BLaER1 (cell line): ENCODE data around the gene GPR68.

Experiments
- H3K27ac ChIP-seq: shearing (Covaris generic); formaldehyde crosslinking; 2 replicates; pipeline ENCODE4 v1.8.1; 2022
- H3K27me3 ChIP-seq: shearing (Covaris generic); formaldehyde crosslinking; 2 replicates; pipeline ENCODE4 v1.8.1; 2022
- H3K36me3 ChIP-seq: shearing (Covaris generic); formaldehyde crosslinking; 2 replicates; pipeline ENCODE4 v1.8.1; 2022
- H3K4me1 ChIP-seq: shearing (Covaris generic); formaldehyde crosslinking; 2 replicates; pipeline ENCODE4 v1.8.1; 2022
- H3K4me2 ChIP-seq: shearing (Covaris generic); formaldehyde crosslinking; 2 replicates; pipeline ENCODE4 v1.8.1; 2022
- H3K4me3 ChIP-seq: shearing (Covaris generic); formaldehyde crosslinking; 2 replicates; pipeline ENCODE4 v1.8.1; 2022
- H3K9ac ChIP-seq: shearing (Covaris generic); formaldehyde crosslinking; 2 replicates; pipeline ENCODE4 v1.8.1; 2022
- H3K9me3 ChIP-seq: shearing (Covaris generic); formaldehyde crosslinking; 2 replicates; pipeline ENCODE4 v1.8.1; 2022
- H4K20me1 ChIP-seq: shearing (Covaris generic); formaldehyde crosslinking; 2 replicates; pipeline ENCODE4 v1.8.1; 2022
- Cebpa-rat ChIP-seq: shearing (Covaris generic); IDR thresholded peaks from 2 replicates; pipeline ENCODE4 v1.8.1; 2022

The GPR68 gene

DNA sequence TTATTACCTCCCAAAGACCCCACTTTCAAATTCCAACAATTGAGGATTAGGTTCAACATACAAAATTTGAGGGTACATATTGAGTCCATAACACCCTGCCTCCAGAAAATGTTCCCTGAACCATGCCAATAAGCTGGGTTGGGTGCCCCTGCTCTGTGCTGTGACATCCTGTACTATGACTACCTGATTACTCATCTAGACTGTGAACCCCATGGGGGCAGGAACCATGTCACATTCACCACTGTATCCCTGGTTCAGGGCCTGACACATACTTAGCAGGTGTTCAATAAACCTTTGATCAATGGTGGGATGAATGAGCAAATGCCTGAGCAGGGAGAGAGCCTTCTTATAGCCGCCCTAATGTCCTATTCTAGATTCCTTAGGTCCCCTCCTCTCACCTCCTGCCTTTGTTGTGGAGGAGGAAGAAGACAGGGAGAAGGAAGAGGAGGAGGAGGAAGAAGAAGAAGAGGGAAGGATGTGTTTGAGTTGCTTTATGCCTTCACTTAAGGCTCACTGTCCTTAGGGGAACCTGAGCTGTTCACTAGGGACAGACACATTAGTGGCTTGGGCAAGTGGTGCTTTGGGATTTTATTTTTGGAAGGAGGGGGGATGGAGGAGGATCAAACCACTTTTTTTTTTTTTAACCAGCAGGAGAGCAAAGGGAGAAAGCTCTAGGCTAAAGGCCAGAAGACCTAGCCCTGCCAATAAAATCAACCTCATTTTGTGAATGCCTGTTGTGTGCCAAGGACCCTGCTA lies 21.3 kb downstream of the GPR68 start:
- Histone ChIP-seq H3K9me3 (no peaks in the 10 kb centered on the region), H4K20me1 (0 out of 2 replicates have a peak, but pooled peaks cover 3% of the 10 kb centered on the region), H3K4me3 (no peak overlapping the region), H3K4me2 (0 out of 2 replicates have a peak overlapping the region, but pooled peaks have one; percentile 6), H3K9ac (no peak overlapping the region), H3K36me3 (peaks cover 61% of the 10 kb centered on the region), H3K27me3 (no peaks in the 10 kb centered on the region), H3K4me1 (peaks cover 52% of the 10 kb centered on the region), H3K27ac (no peak overlapping the region)
- TF ChIP-seq Cebpa-rat: no peak

DNA sequence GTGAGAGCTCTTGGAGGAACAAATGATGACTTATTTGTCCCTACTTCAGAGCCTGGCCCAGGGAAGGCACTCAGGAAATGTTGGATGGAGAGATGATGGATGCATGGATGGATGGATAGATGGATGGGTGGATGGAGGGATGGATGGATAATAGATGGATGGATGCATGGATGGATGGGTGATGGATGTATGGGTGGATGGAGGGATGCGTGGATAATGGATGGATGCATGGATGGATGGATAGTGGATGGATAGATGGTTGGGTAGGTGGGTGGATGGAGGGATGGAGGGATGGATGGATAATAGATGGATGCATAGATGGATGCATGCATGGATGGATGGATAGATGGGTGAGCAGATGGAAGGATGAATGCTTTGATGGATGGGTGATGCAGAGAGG lies 23.2 kb downstream of the GPR68 start:
- H3K27me3 ChIP-seq: no peaks in the 10 kb centered on the region
- peaks cover 41% of the 10 kb centered on the region for H3K4me1 ChIP-seq
- TF ChIP-seq Cebpa-rat: no peak
- no peaks in the 10 kb centered on the region for H4K20me1 ChIP-seq
- peaks cover 80% of the 10 kb centered on the region for H3K36me3 ChIP-seq
- H3K9me3 ChIP-seq: no peaks in the 10 kb centered on the region
- no peak overlapping the region for H3K27ac ChIP-seq
- no peak overlapping the region for H3K4me3 ChIP-seq
- H3K4me2 ChIP-seq: no peak overlapping the region
- H3K9ac ChIP-seq: no peak overlapping the region

DNA sequence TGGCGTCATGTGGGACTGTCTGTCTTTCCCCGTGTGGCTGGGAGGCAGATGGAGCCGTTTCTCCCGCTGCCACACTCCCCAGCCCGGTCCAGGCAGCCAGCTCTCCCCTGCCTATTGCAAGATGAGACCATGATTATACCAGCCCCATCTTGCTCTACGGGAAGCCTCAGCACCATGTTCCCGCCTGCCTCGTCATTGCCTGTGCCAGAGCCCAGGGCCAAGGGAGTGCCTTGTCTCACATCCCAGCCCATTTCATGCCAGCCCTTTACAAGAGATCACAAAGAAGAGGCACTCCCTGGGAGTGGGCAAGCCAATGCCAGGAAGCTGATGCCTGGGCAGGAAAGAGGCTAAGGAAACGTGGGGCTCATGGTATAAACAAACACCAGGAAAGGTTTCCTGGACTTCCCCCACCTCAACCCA lies 23.9 kb downstream of the GPR68 start:
- Histone ChIP-seq H3K9ac (no peak overlapping the region), H3K36me3 (peaks cover 86% of the 10 kb centered on the region), H3K27me3 (no peaks in the 10 kb centered on the region), H3K4me2 (peak overlapping the region; percentile 13; the same call in 1 of the 2 replicates), H3K4me1 (peaks cover 38% of the 10 kb centered on the region), H3K27ac (no peak overlapping the region), H3K9me3 (no peaks in the 10 kb centered on the region), H3K4me3 (no peak overlapping the region), H4K20me1 (no peaks in the 10 kb centered on the region)
- no peak for TF ChIP-seq Cebpa-rat

DNA sequence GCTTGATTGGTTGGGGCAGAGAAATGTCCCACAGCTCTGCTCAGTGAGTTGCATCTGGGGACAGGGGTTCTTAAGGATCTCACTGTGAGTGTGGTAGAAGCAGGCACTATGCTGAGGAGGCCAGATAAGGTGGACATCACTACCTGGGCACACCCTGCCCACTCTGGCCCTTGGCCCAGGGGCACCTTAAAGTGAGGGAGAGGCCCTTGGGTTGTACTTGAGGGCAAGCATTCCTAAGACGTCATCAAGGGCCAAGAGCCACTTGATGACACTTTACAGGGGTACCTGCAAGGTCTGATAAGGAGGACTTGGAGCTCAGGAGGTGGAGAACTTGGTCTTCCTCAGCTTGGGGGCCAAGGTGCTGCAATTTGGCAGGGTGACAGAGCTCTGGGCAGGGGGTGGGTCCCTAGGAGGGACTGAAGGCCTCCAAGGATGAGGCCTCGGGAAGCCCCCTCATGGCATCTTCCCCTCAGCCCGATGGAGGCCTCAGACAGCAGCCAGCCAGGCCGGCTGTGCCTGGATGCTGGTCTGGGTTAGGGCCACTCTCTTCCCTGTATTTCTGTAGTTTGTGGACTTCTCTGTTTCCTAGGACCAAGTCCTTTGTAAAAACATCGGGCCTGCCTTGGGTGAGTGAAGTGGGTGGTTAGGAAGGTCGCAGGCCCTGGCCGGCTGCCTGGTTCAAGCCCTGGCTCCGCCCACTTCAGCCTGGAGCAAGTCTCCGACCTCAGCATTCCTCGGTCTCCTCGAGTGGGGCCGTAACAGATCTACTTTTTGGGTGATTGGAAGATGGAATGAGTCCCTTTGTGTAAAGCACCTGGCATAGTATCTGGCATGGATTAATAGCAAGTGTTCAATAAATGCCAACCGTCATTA lies 24.8 kb downstream of the GPR68 start:
- H4K20me1 ChIP-seq: no peaks in the 10 kb centered on the region
- H3K4me2 ChIP-seq: no peak overlapping the region
- H3K4me1 ChIP-seq: peaks cover 34% of the 10 kb centered on the region
- H3K27me3 ChIP-seq: no peaks in the 10 kb centered on the region
- H3K36me3 ChIP-seq: peaks cover 87% of the 10 kb centered on the region
- 0 out of 2 replicates have a peak overlapping the region, but pooled peaks have one; percentile 13 for H3K27ac ChIP-seq
- TF ChIP-seq Cebpa-rat: no peak
- H3K9ac ChIP-seq: no peak overlapping the region
- no peak overlapping the region for H3K4me3 ChIP-seq
- no peaks in the 10 kb centered on the region for H3K9me3 ChIP-seq

DNA sequence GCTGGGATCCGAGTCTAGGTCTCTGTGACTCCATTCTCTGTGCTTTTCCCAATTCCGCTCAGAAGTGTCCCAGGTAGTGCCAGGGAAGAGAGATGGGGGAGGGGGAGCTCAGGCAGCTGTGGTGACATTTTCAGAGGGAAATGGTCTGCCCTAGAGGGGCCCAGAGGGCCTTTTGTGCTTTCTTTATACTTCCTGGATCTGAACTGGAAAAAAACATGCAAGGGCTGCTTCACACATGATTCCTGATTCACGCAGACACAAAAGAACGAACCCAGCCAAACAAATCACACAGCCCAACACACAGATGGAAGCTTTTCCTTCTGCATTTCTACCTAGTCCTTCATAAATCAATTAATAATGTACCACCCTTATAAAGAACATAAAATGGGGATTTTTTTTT lies 26.5 kb downstream of the GPR68 start:
- Histone ChIP-seq H4K20me1 (no peaks in the 10 kb centered on the region), H3K36me3 (peaks cover 86% of the 10 kb centered on the region), H3K4me3 (no peak overlapping the region), H3K27ac (peak overlapping the region; percentile 48), H3K9me3 (no peaks in the 10 kb centered on the region), H3K4me1 (peaks cover 24% of the 10 kb centered on the region), H3K9ac (peak overlapping the region; percentile 39; the same call in 1 of the 2 replicates), H3K27me3 (no peaks in the 10 kb centered on the region), H3K4me2 (peak overlapping the region; percentile 49)
- TF ChIP-seq Cebpa-rat: no peak

DNA sequence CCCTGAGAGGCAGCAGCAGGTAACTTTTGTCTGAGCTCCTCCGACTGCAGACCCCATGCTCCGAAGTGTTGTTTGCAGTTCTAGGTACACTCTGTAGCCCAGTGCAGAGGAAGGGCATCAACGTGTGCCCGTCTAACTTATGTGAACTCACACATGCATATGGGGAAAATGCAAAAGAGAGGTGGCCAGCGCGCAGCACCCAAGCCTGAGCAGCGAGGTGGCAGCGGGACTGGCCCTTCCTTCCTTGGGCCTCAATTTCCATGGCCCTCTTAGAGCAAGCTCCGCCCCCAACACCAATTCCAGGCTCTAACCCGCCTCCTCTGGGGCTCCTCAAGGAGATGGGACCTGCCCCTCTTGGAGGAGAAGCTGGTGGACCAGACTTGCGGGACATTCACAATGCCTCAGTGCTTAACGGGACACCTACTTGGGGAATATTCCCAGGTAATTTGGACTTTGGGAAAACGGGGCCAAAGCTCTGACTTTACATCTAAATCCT lies 27.7 kb downstream of the GPR68 start:
- TF ChIP-seq Cebpa-rat: no peak
- no peaks in the 10 kb centered on the region for H4K20me1 ChIP-seq
- H3K27ac ChIP-seq: no peak overlapping the region

DNA sequence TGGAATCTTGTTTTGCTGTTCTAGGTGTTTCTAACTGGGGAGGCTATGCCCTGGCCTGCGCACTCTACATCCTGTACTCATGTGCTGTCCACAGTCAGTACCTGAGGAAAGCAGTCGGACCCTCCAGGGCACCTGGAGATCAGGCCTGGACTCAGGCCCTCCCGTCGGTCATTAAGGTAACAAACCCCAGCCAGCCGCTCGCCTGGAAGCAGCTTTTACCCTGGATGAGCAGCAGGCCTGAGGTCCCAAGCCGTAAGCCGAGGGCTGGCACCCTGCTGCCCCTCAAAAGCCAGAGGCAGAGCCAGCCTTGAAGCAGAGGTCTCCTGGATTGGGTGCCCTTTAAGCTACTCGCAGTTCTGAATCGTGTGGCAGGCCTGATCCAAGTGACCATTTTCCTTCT lies 29.1 kb downstream of the GPR68 start:
- Histone ChIP-seq H4K20me1 (no peaks in the 10 kb centered on the region), H3K9ac (no peak overlapping the region), H3K27ac (no peak overlapping the region), H3K36me3 (peaks cover 89% of the 10 kb centered on the region), H3K4me1 (peaks cover 13% of the 10 kb centered on the region), H3K4me3 (no peak overlapping the region), H3K9me3 (no peaks in the 10 kb centered on the region), H3K27me3 (no peaks in the 10 kb centered on the region), H3K4me2 (no peak overlapping the region)
- no peak for TF ChIP-seq Cebpa-rat

More for the DNA sequence above, 27.7 kb downstream of the GPR68 start:
- Histone ChIP-seq H3K9me3 (no peaks in the 10 kb centered on the region), H3K4me2 (no peak overlapping the region), H3K9ac (no peak overlapping the region), H3K27me3 (no peaks in the 10 kb centered on the region), H3K4me3 (no peak overlapping the region), H3K4me1 (peaks cover 20% of the 10 kb centered on the region), H3K36me3 (peaks cover 92% of the 10 kb centered on the region)

DNA sequence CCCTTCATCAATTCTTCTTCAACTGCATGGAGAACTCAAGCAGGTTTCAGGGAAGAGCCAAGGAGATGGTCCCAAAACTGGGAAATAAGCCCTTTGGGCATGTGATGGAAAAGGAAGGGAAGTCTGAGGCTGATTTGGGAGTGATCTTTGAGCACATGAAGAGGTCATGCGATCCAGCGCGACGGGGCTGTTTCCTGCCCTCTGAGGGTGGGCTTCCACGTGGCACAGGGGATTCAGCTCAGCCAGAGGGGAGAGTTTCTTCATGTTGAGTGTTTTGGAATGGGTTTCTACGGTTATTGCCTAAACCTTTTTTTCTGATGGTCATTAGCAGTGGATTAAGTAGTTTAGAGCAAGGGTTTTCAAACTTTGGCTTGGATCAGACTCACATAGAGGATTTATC lies 30.2 kb downstream of the GPR68 start:
- H3K9ac ChIP-seq: no peak overlapping the region
- peaks cover 12% of the 10 kb centered on the region for H3K4me1 ChIP-seq
- H3K27me3 ChIP-seq: no peaks in the 10 kb centered on the region
- no peak overlapping the region for H3K4me3 ChIP-seq
- no peak overlapping the region for H3K4me2 ChIP-seq
- peaks cover 89% of the 10 kb centered on the region for H3K36me3 ChIP-seq
- no peak overlapping the region for H3K27ac ChIP-seq
- no peaks in the 10 kb centered on the region for H4K20me1 ChIP-seq
- no peak for TF ChIP-seq Cebpa-rat
- H3K9me3 ChIP-seq: 0 out of 2 replicates have a peak, but pooled peaks cover 5% of the 10 kb centered on the region

DNA sequence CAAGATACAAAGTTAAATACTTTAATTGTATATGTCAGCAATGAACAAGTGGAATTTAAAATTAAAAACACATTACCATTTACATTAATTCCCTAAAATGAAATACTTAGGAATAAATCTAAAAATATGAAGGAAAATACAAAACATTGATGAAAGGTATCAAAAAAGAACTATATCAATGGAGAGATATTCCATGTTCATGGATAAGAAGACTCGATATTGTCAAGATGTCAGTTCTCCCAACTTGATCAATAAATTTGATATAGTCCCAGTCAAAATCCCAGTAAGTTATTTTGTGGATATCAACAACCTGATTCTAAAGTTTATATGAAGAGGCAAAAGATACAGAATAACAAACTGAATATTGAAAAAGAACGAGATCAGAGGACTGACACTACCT lies 33.5 kb downstream of the GPR68 start:
- H3K36me3 ChIP-seq: peaks cover 96% of the 10 kb centered on the region
- no peak for TF ChIP-seq Cebpa-rat

More for the DNA sequence above, 33.5 kb downstream of the GPR68 start:
- Histone ChIP-seq H3K4me2 (no peak overlapping the region), H3K9ac (no peak overlapping the region), H3K4me3 (no peak overlapping the region), H3K4me1 (no peaks in the 10 kb centered on the region), H4K20me1 (no peaks in the 10 kb centered on the region), H3K27me3 (no peaks in the 10 kb centered on the region), H3K27ac (no peak overlapping the region), H3K9me3 (0 out of 2 replicates have a peak, but pooled peaks cover 5% of the 10 kb centered on the region)
